ENCODE results near the gene CARD19.

DNA sequence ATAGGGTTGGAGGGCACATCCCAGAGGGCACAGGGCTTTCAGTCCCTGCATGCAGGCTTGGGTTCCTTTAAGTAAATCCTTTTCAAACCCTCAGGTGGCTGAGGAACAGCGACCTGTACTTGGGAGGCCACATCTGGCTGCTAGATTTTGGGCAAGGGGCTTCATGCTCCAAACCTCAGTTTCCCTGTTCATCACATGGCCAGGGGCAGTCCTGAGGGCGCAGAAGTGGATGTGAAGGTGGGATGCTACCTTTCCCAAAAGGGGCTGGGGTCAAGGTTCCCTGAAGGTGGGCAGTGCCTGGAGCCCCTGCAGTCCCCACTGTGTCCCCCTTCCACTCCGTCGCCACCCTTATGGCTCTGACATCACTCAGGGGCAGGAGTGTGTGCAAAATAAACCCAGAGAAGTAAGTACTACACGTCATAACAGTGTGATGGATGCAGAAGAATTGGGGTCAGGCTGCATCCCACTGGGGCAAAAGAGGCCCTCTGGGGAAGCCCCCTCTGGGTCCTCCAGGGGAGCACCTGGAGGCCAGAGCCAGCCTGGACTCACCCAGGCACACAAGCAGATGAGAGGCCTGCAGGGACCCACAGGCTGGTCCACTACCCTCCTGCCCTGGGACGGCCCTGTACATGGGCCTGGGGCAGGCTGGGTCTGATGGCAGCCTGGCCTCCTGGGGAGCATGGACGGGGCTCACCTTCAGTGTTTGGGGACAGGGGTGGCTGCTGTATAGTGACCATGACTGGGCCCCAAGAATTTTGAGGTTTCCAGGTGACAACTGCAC is 1.9 kb upstream of the CARD19 start:
- TF ChIP-seq, protein P1, sequence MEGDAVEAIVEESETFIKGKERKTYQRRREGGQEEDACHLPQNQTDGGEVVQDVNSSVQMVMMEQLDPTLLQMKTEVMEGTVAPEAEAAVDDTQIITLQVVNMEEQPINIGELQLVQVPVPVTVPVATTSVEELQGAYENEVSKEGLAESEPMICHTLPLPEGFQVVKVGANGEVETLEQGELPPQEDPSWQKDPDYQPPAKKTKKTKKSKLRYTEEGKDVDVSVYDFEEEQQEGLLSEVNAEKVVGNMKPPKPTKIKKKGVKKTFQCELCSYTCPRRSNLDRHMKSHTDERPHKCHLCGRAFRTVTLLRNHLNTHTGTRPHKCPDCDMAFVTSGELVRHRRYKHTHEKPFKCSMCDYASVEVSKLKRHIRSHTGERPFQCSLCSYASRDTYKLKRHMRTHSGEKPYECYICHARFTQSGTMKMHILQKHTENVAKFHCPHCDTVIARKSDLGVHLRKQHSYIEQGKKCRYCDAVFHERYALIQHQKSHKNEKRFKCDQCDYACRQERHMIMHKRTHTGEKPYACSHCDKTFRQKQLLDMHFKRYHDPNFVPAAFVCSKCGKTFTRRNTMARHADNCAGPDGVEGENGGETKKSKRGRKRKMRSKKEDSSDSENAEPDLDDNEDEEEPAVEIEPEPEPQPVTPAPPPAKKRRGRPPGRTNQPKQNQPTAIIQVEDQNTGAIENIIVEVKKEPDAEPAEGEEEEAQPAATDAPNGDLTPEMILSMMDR (IDR thresholded peaks at IDR 0.05): no peak
- no peak for TF ChIP-seq POLR2A (IDR thresholded peaks at IDR 0.05)

Data from breast epithelium (tissue), 3 donors.